HG02870 (cell line): Measurements from ENCODE around the gene AP1G2.
"Not testable (repeated sequence)": the region's sequence is repeated elsewhere in the genome, so short reads cannot be mapped to it uniquely, and the experiment has no call there.

Source experiments
- ATAC-seq: cut with Tn5 transposase; IDR thresholded peaks from one replicate; pipeline ENCODE4 v1.9.1; 2021; ENCODE audit warnings: mild to moderate bottlenecking, moderate library complexity; ENCODE audit not compliant: unreplicated experiment

The AP1G2 gene

DNA sequence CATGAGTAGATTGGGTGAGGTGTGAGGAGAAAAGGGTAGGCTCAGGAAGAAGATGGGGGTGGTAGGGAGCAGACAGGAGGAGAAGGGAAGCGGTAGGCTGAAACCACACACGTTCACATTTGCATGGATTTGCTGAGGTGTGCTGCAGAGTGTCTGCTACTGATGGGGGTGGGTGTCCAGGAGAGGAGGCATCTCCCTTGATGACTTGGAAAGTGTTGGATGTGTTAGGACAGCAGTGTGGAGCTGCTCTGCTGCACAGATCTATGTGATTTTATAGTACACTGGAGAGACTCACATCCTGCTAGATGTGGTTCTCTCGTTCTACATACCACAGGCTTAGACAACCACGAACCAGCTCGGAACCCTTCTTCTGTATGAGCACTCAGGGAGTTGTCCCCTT lies 25.3 kb downstream of the AP1G2 start:
- no peak for ATAC-seq

DNA sequence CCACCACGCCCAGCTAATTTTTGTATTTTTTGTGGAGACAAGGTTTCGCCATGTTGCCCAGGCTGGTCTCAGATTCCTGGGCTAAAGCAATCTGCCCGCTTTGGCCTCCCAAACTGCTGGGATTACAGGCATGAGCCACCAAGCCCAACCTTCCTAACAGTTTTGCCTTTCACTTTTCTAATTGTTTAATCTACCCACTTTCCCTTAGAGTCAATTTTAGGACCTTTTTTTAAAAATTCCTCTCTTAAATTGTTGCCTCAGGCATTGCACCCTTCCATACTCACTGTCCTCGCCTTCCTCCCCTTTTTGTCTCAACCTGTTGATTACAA lies 27.5 kb downstream of the AP1G2 start:
- no peak for ATAC-seq

DNA sequence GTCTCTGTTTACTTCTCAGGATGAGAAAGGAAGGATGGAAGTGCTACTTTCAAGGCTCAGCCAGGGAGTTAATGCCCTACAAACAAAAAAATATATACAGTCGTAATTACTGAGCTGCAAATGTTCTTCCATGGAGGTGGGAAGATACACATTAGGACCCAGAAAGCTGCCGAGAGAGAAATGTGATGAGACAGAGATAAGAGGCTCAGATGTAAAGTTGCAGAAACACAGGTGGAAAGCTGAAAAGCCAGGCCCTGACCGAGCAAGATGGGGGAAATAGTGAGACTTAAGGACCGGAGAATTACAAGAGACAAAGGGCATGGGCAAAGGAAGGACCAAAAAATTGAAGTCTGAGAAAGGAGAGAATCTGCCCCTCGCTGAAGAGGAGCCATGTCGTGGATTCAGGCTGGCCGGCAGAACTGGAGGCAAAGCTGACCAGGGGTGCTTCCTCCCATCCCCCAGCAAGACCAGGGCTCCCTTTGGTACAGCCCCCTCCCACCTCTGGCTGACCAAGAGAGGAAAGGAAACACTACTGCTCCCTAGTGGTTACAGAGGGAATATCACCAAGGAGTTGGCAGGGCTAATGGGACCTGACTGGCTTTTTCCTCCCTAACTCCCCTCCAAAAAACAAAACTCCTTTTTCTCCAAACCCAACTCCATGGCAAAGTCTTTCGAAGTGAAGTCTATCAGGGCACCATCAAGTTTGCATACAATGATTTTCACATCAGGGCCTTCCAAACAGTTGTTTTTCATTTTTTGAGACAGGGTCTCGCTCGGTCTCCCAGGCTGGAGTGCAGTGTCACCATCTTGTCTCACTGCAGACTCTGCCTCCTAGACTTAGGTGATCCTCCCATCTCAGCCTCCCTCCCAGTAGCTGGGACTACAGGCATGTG lies 28.1 kb downstream of the AP1G2 start:
- no peak for ATAC-seq

DNA sequence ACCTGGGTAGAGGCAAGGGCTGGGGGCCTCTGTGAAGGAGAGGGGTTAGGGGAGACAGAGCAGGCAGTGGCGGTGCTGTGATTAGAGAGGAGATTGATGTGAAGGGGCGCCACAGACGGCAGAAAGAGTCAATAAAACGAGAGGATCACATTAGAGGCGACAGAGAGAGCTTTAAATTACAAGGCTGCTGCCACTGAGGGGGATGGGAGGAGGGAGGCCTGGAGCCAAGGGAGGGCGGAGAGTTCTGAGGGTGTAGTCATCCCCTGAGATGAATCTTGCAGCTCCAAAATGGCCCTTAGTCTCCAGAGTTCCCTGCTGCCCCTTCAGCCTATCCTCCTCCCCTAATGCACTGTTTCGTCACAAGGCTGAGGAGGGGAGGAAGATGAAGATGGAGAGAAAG lies 28.8 kb downstream of the AP1G2 start:
- no peak for ATAC-seq

DNA sequence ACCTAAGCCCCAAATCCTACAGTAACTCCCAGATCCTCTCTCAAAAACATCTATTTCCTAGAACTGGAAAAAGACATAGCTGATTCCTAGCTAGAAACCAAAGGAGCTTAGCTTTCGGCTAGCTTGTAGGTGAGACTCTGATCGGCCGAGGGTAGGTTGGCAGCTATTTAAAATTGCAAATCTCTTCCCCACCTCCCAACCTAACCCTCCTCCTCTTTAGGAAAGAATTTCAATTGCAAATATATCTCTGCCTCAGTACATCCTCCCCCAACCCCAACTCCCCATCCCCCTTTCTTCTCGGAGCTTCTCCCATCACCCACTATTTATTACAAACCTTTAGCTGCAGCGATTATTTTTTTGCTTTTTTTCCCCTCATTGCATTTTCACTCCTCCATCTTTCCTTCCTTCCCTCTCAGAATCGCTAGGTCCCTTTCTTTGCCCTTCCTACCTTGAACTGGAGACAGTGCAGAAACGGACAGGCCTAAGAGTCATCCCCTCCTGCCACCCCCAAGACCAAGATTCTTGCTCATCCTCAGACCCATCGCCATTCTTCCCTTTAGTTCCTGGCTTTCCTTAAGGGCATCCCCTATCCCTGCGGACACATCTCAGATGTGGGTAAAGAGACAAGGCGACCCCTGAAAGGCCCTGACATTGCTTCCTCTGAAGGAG lies 29.4 kb downstream of the AP1G2 start:
- no peak for ATAC-seq

DNA sequence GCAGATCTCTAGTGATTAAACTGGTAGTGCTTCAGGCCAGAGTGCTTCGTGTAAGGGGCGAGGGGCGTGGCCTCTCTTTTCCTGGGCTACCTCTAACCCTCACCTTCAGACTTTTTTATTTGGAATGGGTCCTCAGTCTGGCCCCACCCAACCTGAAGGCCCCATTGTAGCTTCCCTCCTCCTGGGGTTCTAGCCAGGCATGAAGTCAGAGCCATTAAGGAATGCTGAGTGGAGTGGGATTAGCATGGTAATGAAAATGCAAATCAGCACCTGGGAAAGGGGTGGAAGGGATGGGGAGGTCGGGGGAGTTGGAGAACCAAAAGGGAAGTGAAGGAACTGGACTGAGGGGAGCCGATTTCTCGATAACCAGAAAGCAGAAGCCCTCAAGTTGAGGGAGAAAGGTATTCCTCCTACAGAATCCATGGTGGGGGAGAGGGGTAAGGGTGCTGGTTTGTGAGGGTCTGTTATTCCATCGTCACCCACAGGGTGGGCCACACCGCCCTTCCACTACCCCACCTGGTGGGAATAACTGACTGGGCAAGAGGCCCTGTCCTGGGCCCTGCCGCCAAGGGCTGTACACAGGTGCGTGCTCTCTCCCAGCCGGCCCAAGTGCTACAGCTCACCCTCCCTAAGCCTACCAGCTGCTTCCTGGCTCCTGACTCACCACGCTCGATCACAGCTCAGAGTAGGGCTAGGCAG lies 30.1 kb downstream of the AP1G2 start:
- ATAC-seq, result no peak

DNA sequence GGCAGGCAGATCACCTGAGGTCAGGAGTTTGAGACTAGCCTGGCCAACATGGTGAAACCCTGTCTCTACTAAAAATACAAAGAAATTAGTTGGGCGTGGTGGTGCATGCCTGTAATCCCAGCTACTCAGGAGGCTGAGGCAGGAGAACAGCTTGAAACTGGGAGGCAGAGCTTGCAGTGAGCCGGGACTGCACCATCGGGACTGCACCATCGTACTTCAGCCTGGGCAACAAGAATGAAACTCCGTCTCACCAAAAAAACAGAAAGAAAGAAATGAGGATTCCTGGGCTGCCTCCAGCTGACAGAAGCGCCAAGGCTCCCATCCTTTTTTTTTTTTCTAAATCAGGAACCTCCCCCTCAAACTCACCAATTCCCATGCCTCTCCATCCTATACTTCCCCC lies 30.7 kb downstream of the AP1G2 start:
- not testable (repeated sequence) for ATAC-seq

DNA sequence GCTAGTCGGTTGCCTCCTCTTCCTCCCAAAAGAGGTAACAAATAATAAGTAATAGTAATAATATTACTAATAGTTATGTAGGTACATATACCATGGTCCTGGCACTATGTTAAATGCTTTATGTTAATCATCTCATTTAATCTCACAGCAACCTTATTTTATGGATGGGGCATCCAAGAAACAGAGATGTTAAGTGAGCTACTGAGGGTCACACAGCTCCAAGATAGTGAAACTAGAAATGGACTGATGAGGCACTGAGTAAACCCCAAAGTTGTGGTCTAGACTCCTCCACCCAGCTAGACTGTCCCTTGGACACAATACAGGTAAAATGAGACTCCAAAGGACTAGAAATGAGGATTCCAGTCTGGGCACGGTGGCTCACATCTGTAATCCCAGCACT lies 31.1 kb downstream of the AP1G2 start:
- no peak for ATAC-seq

DNA sequence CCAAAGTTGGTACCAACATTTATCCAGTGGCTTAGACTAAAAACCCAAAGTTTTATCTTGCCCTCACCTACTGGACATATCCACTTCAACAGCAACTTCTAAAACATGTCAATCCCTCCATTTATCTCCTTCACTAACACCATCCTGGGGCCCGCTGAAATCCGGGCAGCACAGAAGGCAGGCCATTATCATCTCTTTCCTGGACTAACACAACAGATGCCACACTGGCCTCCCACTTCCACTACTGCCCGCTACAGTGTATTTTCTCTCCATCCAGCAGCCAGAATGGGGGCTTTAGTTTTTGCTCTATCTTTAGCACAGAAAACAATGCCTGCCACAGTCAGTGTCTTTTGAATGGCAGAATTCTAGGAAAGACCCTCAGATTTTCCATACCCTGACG lies 31.6 kb downstream of the AP1G2 start:
- no peak for ATAC-seq

DNA sequence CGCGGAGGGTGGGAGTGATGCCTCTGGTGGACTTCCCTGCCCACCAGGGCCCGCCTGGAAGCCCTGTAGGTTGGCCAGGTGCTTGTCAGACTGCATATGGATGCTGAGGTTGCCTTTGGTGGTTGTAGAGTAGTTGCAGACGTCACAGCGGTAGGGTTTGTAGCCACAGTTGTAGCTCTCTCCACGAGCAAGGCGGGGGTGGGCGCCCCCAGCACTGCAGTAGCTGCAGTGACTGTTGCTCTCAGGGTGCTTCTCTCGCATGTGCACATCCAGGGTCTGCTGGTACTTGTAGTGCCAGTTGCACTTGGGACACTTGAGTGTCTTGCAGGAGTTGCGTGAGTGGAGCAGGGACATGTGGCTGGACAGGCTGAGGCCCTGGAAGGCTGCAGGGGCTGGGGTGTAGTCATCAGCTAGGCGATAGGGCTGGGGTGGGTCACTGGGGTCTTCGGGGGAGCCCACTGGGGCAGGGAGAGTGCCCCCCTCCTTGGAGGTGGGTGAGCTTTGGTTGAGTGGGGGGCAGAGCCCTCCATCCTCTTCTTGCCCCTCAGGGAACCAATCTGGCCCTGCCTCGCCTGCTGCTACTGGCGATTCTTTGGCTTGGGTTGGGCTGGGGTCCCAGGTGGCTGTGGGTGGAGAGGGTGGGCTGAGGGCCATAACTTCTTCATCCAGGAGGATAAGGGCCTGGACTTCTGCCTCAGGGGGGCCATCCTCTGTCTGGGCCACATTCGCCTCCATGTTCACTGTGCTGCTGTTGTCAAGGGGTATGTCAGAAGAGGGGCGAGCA lies 33.7 kb downstream of the AP1G2 start:
- ATAC-seq, result no peak

DNA sequence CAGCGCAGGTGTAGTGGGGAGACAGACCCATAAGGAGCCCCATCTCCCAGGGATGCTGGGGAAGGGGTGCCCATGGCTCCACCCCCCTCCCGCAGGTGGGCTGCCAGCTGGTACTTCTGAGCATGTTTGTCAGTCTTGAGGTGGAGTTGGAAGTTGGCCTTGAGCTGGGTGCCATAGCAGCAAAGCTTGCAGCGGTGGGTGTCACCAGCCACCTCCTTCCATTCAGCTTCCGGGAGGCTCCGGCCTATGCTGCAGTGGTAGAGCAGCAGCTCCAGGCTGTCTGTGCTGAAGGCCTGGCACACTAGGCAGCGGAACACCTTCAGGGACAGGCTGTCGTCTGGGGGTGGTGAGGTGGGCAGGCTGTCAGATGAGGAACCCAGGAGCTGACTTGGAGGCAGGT lies 34.9 kb downstream of the AP1G2 start:
- ATAC-seq, result no peak

DNA sequence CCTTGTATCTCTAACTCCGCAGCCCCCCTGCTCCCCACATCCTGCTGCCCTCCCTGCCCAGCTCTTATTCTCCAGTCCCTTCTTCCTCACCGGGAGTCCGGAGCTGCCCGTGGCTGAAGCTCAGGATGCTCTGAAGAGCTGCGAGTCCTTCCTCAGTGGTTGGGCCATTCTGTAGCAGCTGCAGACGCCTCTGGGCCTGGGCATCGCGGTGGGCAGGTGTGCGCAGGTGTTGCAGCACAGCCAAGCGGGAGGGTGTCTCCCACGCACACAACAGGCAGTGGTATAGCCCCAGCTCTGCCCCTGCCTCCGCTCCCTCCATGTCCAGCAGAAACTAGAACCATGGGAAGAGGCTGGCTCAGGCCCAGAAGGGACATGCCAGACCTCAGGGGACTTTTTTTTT lies 36.2 kb downstream of the AP1G2 start:
- no peak for ATAC-seq

DNA sequence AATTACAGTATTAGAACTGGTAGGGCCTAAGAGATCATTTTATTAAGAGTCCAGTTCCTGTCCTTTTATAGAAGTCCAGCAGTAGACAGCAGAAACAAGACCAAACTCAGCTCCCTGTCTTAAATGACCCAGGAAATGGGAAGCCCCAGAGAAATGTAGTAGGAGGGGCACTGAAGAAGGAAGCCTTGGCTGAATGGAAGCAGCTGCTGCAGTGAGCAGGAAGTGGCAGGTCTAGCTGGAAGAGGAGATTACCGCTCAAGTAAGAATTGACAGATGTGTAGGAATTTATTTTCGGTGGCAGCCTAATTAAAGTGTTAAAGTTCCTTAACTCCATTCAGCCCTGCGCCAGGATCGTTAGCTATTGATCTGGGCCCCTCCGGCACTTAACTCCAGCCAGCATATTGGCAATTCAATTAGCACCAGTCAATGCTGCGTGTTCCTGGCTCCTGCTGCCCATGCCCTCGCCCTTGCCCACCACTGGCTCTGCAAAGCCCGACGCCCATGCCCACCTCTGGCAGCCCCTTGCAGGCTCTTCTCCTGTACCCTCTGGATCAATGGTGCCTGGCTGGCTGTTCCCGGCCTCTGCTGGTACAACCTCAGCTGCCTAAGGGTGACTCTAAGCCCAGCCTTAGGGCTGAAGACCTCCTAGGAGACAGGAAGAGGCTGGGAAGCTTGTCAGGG lies 37.1 kb downstream of the AP1G2 start:
- ATAC-seq, result no peak

DNA sequence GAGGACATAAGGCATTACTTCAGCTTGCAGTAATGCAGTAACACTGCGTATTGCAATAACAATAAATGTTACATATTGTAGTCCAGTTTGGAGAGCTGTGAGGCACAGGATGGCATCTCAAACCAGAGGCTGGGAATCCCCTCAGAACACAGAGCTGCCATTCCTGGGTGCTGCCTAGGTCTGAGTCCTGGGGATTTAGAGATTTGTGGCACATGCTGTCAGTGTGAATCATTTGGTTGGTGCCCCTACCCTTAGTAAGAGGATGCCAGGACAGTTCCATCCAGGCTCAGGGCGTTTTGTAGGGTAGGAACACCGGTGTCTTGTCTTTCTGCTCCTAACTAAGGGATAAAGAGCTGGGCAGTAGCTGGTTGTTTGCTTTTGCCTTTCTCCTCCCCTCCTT lies 38.6 kb downstream of the AP1G2 start:
- no peak for ATAC-seq

DNA sequence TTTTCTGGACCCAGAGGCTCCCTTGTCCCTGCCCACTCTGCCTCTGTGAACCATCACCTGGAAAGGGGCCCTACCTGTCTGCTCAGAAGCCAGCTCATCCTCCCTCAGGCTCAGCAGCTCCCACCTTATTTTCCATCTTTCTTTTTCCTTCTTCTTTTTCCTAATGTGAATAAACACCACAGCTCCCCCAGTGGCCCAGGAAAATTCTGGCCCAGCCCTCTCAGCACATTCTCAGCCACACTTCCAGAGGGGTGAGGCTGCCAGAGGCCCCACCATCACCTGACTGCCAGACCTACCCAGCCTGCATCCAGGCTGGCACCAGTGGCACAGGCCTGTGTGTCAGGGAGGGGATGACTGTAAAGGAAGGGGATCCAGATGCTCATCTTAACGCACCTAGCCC lies 39.0 kb downstream of the AP1G2 start:
- ATAC-seq, result no peak

DNA sequence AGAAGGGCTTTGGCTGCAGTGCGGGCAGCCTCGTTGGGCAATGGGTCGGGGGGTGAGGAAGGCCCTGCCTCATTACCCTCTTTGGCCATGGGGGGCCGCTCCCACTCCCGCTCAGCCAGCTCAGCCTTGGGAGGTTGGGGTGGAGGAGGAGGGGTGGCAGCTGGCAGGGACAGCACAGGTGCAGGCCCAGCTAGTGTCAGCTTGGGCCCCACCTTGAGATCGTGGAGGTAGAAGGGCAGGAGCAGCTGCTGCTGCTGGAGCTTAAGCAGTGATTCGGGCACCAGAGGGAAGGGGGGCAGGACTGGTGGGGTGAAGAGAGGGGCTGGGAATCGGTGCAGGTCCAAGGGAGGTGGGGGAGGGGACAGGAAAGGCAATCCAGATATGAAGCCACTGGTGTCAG lies 42.0 kb downstream of the AP1G2 start:
- no peak for ATAC-seq

DNA sequence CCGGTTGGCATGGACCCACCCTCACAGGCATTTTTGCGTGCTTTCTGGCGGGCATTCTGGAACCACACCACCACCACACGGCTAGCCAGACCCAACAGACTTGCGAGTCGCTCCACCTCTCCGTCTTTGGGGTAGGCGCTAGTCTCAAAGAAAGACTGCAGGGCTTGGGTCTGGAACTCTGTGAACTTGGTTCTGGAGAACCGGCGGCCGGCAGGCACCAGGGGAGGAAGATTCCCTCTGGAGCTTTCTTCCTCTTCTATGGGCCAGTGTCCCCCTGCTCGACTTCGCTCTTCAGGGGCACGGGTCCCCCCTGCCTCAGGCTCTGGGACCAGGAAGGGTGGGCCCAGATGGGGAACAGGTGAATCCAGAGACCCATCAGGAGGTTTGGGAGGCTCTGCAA lies 42.6 kb downstream of the AP1G2 start:
- no peak for ATAC-seq

DNA sequence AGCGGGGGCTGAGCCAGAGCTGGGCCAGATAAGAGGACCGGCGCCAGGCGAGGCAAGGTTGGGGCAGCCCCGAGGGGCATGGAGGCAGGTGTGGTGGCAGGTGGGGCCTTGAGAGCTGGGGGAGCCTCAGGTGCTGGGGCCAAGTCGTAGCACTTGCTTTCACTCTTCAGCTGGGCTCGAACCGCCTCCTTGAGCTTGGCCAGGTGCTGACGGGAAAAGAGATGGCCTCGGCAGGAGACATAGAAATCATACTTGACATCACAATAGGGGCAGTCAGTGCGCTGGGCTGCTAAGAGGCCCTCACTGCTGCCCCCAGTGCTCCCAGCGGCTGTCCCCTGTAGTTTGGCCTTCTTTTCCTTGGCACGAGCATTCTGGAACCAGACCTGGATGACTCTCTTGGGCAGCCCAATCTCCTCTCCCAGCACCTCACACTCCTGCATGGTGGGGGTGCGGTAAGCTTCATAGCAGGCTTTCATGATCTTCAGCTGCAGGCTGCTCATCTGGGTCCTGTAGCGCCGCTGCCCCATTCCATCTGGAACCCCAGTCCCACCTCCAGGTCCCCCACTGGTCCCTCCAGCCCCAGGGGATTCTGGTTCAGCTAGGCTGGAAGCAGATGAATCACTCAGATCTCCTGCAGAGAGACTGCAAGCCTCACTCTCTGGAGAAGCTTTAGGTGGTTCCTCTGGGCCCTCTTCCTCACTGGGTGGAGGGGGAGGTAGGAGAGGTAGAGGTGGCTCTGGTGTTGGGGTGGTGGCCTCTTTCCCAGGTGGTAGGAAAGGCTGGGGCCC lies 44.2 kb downstream of the AP1G2 start:
- ATAC-seq, result no peak

DNA sequence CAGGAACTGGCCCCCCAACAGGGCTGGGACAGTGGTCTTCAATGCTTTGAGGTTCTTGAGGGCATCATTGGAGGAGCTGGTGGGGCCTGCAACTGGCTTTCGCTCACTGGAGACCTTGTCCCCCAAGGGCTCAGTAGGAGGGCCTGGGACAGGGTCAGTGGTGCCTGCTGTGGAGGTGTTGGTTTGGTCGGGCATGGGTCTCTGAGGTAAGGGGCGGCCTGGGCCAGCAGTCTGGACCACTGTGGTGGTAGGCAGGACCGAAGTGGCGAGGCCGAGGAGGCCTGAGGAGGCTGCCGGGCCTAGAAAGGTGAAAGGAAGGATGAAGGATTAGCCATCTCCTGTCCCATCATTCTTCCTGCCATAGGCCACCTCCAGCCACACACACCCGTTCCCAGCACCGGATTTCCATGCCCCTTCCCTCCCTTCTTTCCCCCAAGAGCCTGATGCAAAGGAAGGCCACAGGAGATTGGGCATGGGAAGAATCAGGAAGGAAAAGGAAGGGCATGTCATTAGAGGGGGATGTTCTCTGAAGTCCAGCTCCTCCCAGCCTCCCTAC lies 44.9 kb downstream of the AP1G2 start:
- no peak for ATAC-seq
